GM23338 (cell line): ENCODE results near the gene FGA. TPM values are rescaled to one million over a fixed set of nuclear protein-coding genes. Genes with fewer than 3 reads are reported as not detected.
A peak's percentile ranks its signal among the peaks of the same experiment; 100 is the strongest.

ENCODE experiments used
- ATAC-seq: fragments of 200-7000 bp; cut with Tn5 transposase; 3 replicates; pipeline ENCODE4 v1.9.1; 2020
- DNase-seq: peaks from one replicate; pipeline ENCODE4 v3.0.0-alpha.2; 2015; ENCODE audit warnings: low spot score
- H2AFZ ChIP-seq: fragments of 200-600 bp; sonication (generic); 2 replicates; pipeline ENCODE4 v1.8.0; 2016; ENCODE audit warnings: antibody characterized with exemption, mild to moderate bottlenecking, moderate library complexity
- H3F3A ChIP-seq: fragments of 200-600 bp; sonication (generic); replicated peaks from 2 replicates; pipeline ENCODE4 v1.8.0; 2017; ENCODE audit warnings: antibody characterized with exemption, mixed run types, low read depth
- H3K27ac ChIP-seq: fragments of 200-600 bp; sonication (generic); 2 replicates; pipeline ENCODE4 v1.6.1; 2016; ENCODE audit warnings: low read depth
- H3K27me3 ChIP-seq: fragments of 200-600 bp; sonication (generic); 2 replicates; pipeline ENCODE4 v1.8.0; 2016; ENCODE audit warnings: mild to moderate bottlenecking, mixed run types, moderate library complexity; ENCODE audit not compliant: insufficient read depth
- H3K36me3 ChIP-seq: fragments of 200-600 bp; sonication (generic); 2 replicates; pipeline ENCODE4 v1.8.0; 2016; ENCODE audit warnings: mild to moderate bottlenecking; ENCODE audit not compliant: insufficient read depth
- H3K4me1 ChIP-seq: fragments of 200-600 bp; sonication (generic); 2 replicates; pipeline ENCODE4 v1.8.0; 2016; ENCODE audit warnings: mild to moderate bottlenecking, moderate library complexity; ENCODE audit not compliant: insufficient read depth
- H3K4me2 ChIP-seq: fragments of 200-600 bp; sonication (generic); 2 replicates; pipeline ENCODE4 v1.7.1; 2017; ENCODE audit warnings: mixed run types
- H3K4me3 ChIP-seq: fragments of 200-600 bp; sonication (generic); 2 replicates; pipeline ENCODE4 v1.6.1; 2016; ENCODE audit warnings: mixed run types
- H3K79me2 ChIP-seq: fragments of 200-600 bp; sonication (generic); replicated peaks from 2 replicates; pipeline ENCODE4 v1.8.0; 2017; ENCODE audit warnings: mild to moderate bottlenecking; ENCODE audit not compliant: insufficient read depth
- H3K9me2 ChIP-seq: fragments of 200-600 bp; sonication (generic); 2 replicates; pipeline ENCODE4 v1.8.0; 2017; ENCODE audit not compliant: insufficient read depth
- H4K20me1 ChIP-seq: fragments of 200-600 bp; sonication (generic); replicated peaks from 2 replicates; pipeline ENCODE4 v1.8.0; 2017; ENCODE audit warnings: mild to moderate bottlenecking; ENCODE audit not compliant: insufficient read depth
- H3K27ac Mint-ChIP-seq: 2 replicates; pipeline ENCODE4 v1.8.0; 2020; ENCODE audit warnings: inconsistent platforms, mild to moderate bottlenecking, moderate library complexity, mixed read lengths
- H3K27me3 Mint-ChIP-seq: 3 replicates; pipeline ENCODE4 v1.8.0; 2022; ENCODE audit warnings: low read depth, mild to moderate bottlenecking, moderate library complexity, mixed read lengths, inconsistent platforms; ENCODE audit not compliant: insufficient read depth, poor library complexity
- H3K36me3 Mint-ChIP-seq: 3 replicates; pipeline ENCODE4 v1.8.0; 2021; ENCODE audit warnings: low read depth, mild to moderate bottlenecking, inconsistent platforms, moderate library complexity, mixed read lengths
- H3K4me1 Mint-ChIP-seq: 3 replicates; pipeline ENCODE4 v1.8.0; 2020; ENCODE audit warnings: mild to moderate bottlenecking, inconsistent platforms, mixed read lengths
- H3K4me3 Mint-ChIP-seq: 3 replicates; pipeline ENCODE4 v1.8.0; 2021; ENCODE audit warnings: moderate library complexity, mild to moderate bottlenecking, inconsistent platforms, mixed read lengths
- H3K9me3 Mint-ChIP-seq: 3 replicates; pipeline ENCODE4 v1.8.0; 2020; ENCODE audit warnings: moderate library complexity, mild to moderate bottlenecking, inconsistent platforms, mixed read lengths
- CREB1 ChIP-seq: fragments of 250-450 bp; sonication (Bioruptor Pico); IDR thresholded peaks from 2 replicates; pipeline ENCODE4 v1.5.0; 2020; ENCODE audit warnings: low read depth, mild to moderate bottlenecking, moderate library complexity
- EZH2 ChIP-seq: fragments of 200-600 bp; sonication (generic); IDR thresholded peaks from one replicate; pipeline ENCODE4 v1.8.0; 2017; ENCODE audit warnings: antibody characterized with exemption, mild to moderate bottlenecking, low read depth; ENCODE audit not compliant: unreplicated experiment
- JUNB ChIP-seq: IDR thresholded peaks from one replicate; pipeline ENCODE4 v1.6.1; 2016; ENCODE audit warnings: antibody characterized with exemption; ENCODE audit not compliant: unreplicated experiment
- NANOG ChIP-seq: IDR thresholded peaks from 2 replicates; pipeline ENCODE4 v1.6.1; 2016; ENCODE audit warnings: antibody characterized with exemption, borderline replicate concordance
- REST ChIP-seq: IDR thresholded peaks from one replicate; pipeline ENCODE4 v1.6.1; 2018; ENCODE audit warnings: antibody characterized with exemption; ENCODE audit not compliant: unreplicated experiment
- STAT1 ChIP-seq: IDR thresholded peaks from one replicate; pipeline ENCODE4 v1.6.1; 2016; ENCODE audit warnings: antibody characterized with exemption; ENCODE audit not compliant: unreplicated experiment
- ZNF114 ChIP-seq: fragments of 250-450 bp; sonication (Bioruptor Pico); IDR thresholded peaks from 2 replicates; pipeline ENCODE4 v1.5.0; 2020; ENCODE audit warnings: mild to moderate bottlenecking, moderate library complexity
- ZNF462 ChIP-seq: fragments of 250-450 bp; sonication (Bioruptor Pico); IDR thresholded peaks from 2 replicates; pipeline ENCODE4 v1.5.0; 2020; ENCODE audit warnings: mild to moderate bottlenecking, moderate library complexity
- polyA plus RNA-seq: library from polyadenylated mRNA; unstranded; fragments of >200 nt; fragmentation: Nextera tagmentation; extraction: Ambion mirVana; gene quantifications from 2 replicates; pipeline ENCODE4 v1.2.1, GENCODE V29; 2016
- total RNA-seq: library from RNA; depleted of rRNA; stranded (reverse); fragments of >200 nt; shearing (Covaris generic); gene quantifications from 2 replicates; pipeline ENCODE4 v1.2.3, GENCODE V29; 2014

The FGA gene
- total and polyA plus RNA-seq, 2 experiments from 2014 or later = not detected

DNA sequence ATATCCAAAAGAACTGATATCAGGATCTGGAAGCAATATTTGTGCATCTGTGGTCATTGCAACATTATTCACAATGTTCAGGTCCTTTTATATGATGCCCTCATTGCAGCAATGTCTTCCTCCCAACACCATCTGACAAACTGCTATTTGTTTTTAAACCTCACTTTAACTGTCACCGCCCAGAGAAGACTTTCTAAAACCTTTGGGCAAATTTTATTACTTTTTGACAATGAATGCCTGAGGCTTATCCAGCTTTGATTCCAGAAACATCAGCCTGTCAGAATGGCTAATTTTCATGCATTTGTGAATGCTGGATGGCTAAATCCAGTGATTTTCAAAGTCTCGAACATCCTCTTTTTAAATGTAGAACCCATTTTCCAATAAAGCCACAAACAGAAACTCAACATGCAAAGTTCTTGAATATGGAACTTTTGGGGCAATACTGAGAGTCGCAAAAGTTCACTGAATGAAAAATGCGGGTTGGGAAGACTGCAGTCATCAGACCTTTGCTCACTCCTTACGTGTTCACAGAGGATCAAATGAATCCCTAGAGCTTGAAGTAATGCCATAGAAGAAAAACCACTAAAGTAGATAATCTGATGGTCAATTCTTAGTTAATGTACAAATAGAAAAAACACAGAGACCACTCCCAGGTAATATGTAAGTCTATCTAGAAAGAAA is 17.2 kb downstream of the FGA start:
- Mint-ChIP-seq H3K4me1 (no peaks in the 10 kb centered on the region), H3K4me3 (no peak overlapping the region), H3K36me3 (no peaks in the 10 kb centered on the region), H3K27me3 (peaks cover 2% of the 10 kb centered on the region), H3K27ac (no peak overlapping the region), H3K9me3 (no peaks in the 10 kb centered on the region)
- Histone ChIP-seq H3K27ac (no peak overlapping the region), H3K27me3 (no peaks in the 10 kb centered on the region), H4K20me1 (no peaks in the 10 kb centered on the region), H3K36me3 (no peaks in the 10 kb centered on the region), H3K79me2 (no peaks in the 10 kb centered on the region), H3F3A (no peaks in the 10 kb centered on the region), H3K4me2 (no peak overlapping the region), H3K4me3 (no peak overlapping the region), H2AFZ (peak overlapping the region; percentile 19), H3K9me2 (no peaks in the 10 kb centered on the region), H3K4me1 (no peaks in the 10 kb centered on the region)
- ATAC-seq = no peak
- no peak for TF ChIP-seq REST
- no peak for TF ChIP-seq JUNB
- no peak for TF ChIP-seq STAT1
- TF ChIP-seq EZH2 = no peak
- TF ChIP-seq NANOG = no peak
- no peak for DNase-seq

GRCh38 chr4:154569584-154569983 is 21.0 kb downstream of the FGA start:
- DNase-seq (no peak), ATAC-seq (no peak)
- Histone ChIP-seq H4K20me1 (no peaks in the 10 kb centered on the region), H3K27me3 (no peaks in the 10 kb centered on the region), H3K9me2 (no peaks in the 10 kb centered on the region), H2AFZ (no peak overlapping the region), H3K4me2 (no peak overlapping the region), H3F3A (no peaks in the 10 kb centered on the region), H3K79me2 (no peaks in the 10 kb centered on the region), H3K4me1 (peaks cover 6% of the 10 kb centered on the region; the same call in 1 of the 2 replicates), H3K27ac (no peak overlapping the region), H3K4me3 (no peak overlapping the region), H3K36me3 (no peaks in the 10 kb centered on the region)
- Mint-ChIP-seq H3K9me3 (no peaks in the 10 kb centered on the region), H3K27ac (no peak overlapping the region), H3K36me3 (no peaks in the 10 kb centered on the region), H3K27me3 (no peaks in the 10 kb centered on the region), H3K4me3 (no peak overlapping the region), H3K4me1 (peaks cover 10% of the 10 kb centered on the region; the same call in 2 of the 3 replicates)
- TF ChIP-seq CREB1 (CRISPR knock-in tag) (no peak), REST (no peak), NANOG (no peak), ZNF114 (CRISPR knock-in tag) (no peak), ZNF462 (CRISPR knock-in tag) (no peak)
